H1 (cell line): Measurements from ENCODE around the gene HTATSF1. TPM values are rescaled to one million over a fixed set of nuclear protein-coding genes. Genes with fewer than 3 reads are reported as not detected.

Experiments
- CTCF ChIA-PET: fragments of 300-600 bp; sonication (Branson Sonifier 250); formaldehyde crosslinking; loops from one replicate; lab custom pipeline; 2021; ENCODE audit not compliant: partially characterized antibody; lab: Charles Lee
- POLR2A ChIA-PET: fragments of 300-600 bp; sonication (Branson Sonifier 250); formaldehyde crosslinking; loops from one replicate; lab custom pipeline; 2021; ENCODE audit warnings: inconsistent platforms; ENCODE audit not compliant: partially characterized antibody; lab: Charles Lee
- DNase-seq, 2 experiments: peaks; one replicate each; pipeline versions ENCODE4 v3.0.0 to v3.0.0-alpha.2; 2010 to 2022; ENCODE audit warnings: low spot score in 2 of 2, low read depth in 1 of 2, mixed read lengths in 1 of 2
- FAIRE-seq: peaks from 2 replicates; lab custom pipeline; 2011; peaks lifted over from hg19 to GRCh38; lab: Jason Lieb, UNC
- H2AFZ ChIP-seq: 2 replicates; pipeline ENCODE4 v1.8.1; 2012; ENCODE audit warnings: low read length, inconsistent platforms
- H2AK5ac ChIP-seq: 2 replicates; pipeline ENCODE4 v1.6.1; 2013; ENCODE audit warnings: low read depth, low read length
- H2BK120ac ChIP-seq: replicated peaks from 2 replicates; pipeline ENCODE3; 2013; ENCODE audit warnings: low read depth, low read length, inconsistent platforms
- H2BK12ac ChIP-seq: 2 replicates; pipeline ENCODE4 v1.6.1; 2013; ENCODE audit warnings: low read depth, low read length
- H2BK15ac ChIP-seq: 2 replicates; pipeline ENCODE4 v1.6.1; 2013; ENCODE audit warnings: low read length
- H2BK20ac ChIP-seq: 2 replicates; pipeline ENCODE4 v1.6.1; 2013; ENCODE audit warnings: low read length
- H2BK5ac ChIP-seq: 2 replicates; pipeline ENCODE4 v1.6.1; 2013; ENCODE audit warnings: low read depth, low read length
- H3K14ac ChIP-seq: 2 replicates; pipeline ENCODE4 v1.6.1; 2013; ENCODE audit warnings: inconsistent platforms; ENCODE audit not compliant: insufficient read length
- H3K18ac ChIP-seq: 2 replicates; pipeline ENCODE4 v1.6.1; 2013; ENCODE audit warnings: low read length; ENCODE audit errors: extremely low read depth
- H3K23ac ChIP-seq: 2 replicates; pipeline ENCODE4 v1.6.1; 2013; ENCODE audit warnings: inconsistent platforms; ENCODE audit not compliant: insufficient read length
- H3K23me2 ChIP-seq: 2 replicates; pipeline ENCODE4 v1.6.1; 2013; ENCODE audit warnings: low read depth, low read length
- H3K27ac ChIP-seq: 2 replicates; pipeline ENCODE4 v1.6.1; 2011; ENCODE audit warnings: low read depth, low read length, inconsistent platforms
- H3K27me3 ChIP-seq, 4 experiments: replicated peaks in 1 of 4; 1 replicate in 1 of 4; 2 replicates in 3 of 4; pipeline versions ENCODE4 v1.6.1 to v1.8.1; 2011 to 2013; ENCODE audit warnings: low read length in 3 of 4, mild to moderate bottlenecking in 3 of 4, inconsistent platforms in 2 of 4, mixed read lengths in 2 of 4, moderate library complexity in 1 of 4; ENCODE audit not compliant: control insufficient read depth in 3 of 4, insufficient read depth in 3 of 4; ENCODE audit errors: extremely low read depth in 1 of 4
- H3K36me3 ChIP-seq, 4 experiments: 2 replicates each; pipeline versions ENCODE4 v1.6.1 to v1.8.1; 2011 to 2013; ENCODE audit warnings: mild to moderate bottlenecking in 4 of 4, low read length in 3 of 4, moderate library complexity in 2 of 4, control low read depth in 1 of 4, inconsistent platforms in 1 of 4; ENCODE audit not compliant: insufficient read depth in 4 of 4, control insufficient read depth in 2 of 4
- H3K4ac ChIP-seq: replicated peaks from 2 replicates; pipeline ENCODE3; 2013; ENCODE audit warnings: low read length, low read depth, mixed read lengths, inconsistent platforms; ENCODE audit not compliant: insufficient read length
- H3K4me1 ChIP-seq, 4 experiments: replicated peaks in 1 of 4; 1 replicate in 1 of 4; 2 replicates in 3 of 4; pipeline versions ENCODE4 v1.6.1 to v1.8.1; 2011 to 2013; ENCODE audit warnings: low read length in 3 of 4, inconsistent platforms in 2 of 4, mixed read lengths in 1 of 4; ENCODE audit not compliant: insufficient read depth in 4 of 4, control insufficient read depth in 3 of 4
- H3K4me2 ChIP-seq, 2 experiments: 2 replicates each; pipeline versions ENCODE4 v1.6.1 to v1.8.1; 2011 to 2013; ENCODE audit warnings: low read depth in 2 of 2, low read length in 2 of 2, control low read depth in 1 of 2, inconsistent platforms in 1 of 2, mild to moderate bottlenecking in 1 of 2; ENCODE audit not compliant: insufficient read depth in 1 of 2
- H3K4me3 ChIP-seq, 4 experiments: fragments of 200-600, 300-600 bp in 1 of 4; sonication (generic), shearing (Covaris generic), sonication (Bioruptor Twin) in 1 of 4; 2 replicates each; pipeline versions ENCODE4 v1.5.1 to v1.8.1; 2011 to 2016; ENCODE audit warnings: low read length in 4 of 4, low read depth in 3 of 4, control low read depth in 2 of 4, inconsistent platforms in 2 of 4, mild to moderate bottlenecking in 2 of 4, mixed read lengths in 1 of 4, moderate library complexity in 1 of 4; ENCODE audit not compliant: insufficient read depth in 2 of 4; ENCODE audit errors: extremely low read depth in 1 of 4
- H3K56ac ChIP-seq: replicated peaks from 2 replicates; pipeline ENCODE3; 2013; ENCODE audit warnings: low read depth, mild to moderate bottlenecking, mixed read lengths, low read length, inconsistent platforms; ENCODE audit not compliant: insufficient read length
- H3K79me1 ChIP-seq: 2 replicates; pipeline ENCODE4 v1.6.1; 2013; ENCODE audit warnings: low read depth, low read length, control low read depth
- H3K79me2 ChIP-seq, 2 experiments: 2 replicates each; pipeline versions ENCODE4 v1.6.1 to v1.8.1; 2012 to 2013; ENCODE audit warnings: low read length in 2 of 2, mild to moderate bottlenecking in 2 of 2, inconsistent platforms in 1 of 2; ENCODE audit not compliant: insufficient read depth in 2 of 2, control insufficient read depth in 1 of 2
- H3K9ac ChIP-seq, 4 experiments: replicated peaks in 1 of 4; 1 replicate in 1 of 4; 2 replicates in 3 of 4; pipeline versions ENCODE4 v1.6.1 to v1.8.1; 2011 to 2013; ENCODE audit warnings: low read depth in 3 of 4, low read length in 3 of 4, control low read depth in 2 of 4, mild to moderate bottlenecking in 2 of 4, moderate library complexity in 2 of 4, inconsistent platforms in 1 of 4; ENCODE audit errors: extremely low read depth in 1 of 4
- H3K9me3 ChIP-seq, 2 experiments: 2 replicates each; pipeline versions ENCODE4 v1.6.1 to v1.8.1; 2012 to 2013; ENCODE audit warnings: mild to moderate bottlenecking in 2 of 2, moderate library complexity in 2 of 2, control low read depth in 1 of 2, inconsistent platforms in 1 of 2, low read depth in 1 of 2, low read length in 1 of 2, mixed read lengths in 1 of 2; ENCODE audit not compliant: insufficient read depth in 2 of 2
- H4K20me1 ChIP-seq, 2 experiments: replicated peaks in 1 of 2; 2 replicates each; pipeline versions ENCODE3 to v1.8.1; 2011 to 2013; ENCODE audit warnings: inconsistent platforms in 2 of 2, low read length in 2 of 2, mild to moderate bottlenecking in 1 of 2; ENCODE audit not compliant: insufficient read depth in 2 of 2, control insufficient read depth in 1 of 2
- H4K5ac ChIP-seq: 2 replicates; pipeline ENCODE4 v1.6.1; 2013; ENCODE audit warnings: low read length, low read depth, mixed read lengths, inconsistent platforms; ENCODE audit not compliant: insufficient read length
- H4K8ac ChIP-seq: 2 replicates; pipeline ENCODE4 v1.8.0; 2013; ENCODE audit warnings: mild to moderate bottlenecking, moderate library complexity, low read length, inconsistent platforms; ENCODE audit not compliant: insufficient read depth; ENCODE audit errors: extremely low read depth
- H4K91ac ChIP-seq: replicated peaks from 2 replicates; pipeline ENCODE3; 2013; ENCODE audit warnings: low read length, mixed read lengths, inconsistent platforms; ENCODE audit not compliant: insufficient read length
- ATF3 ChIP-seq: IDR thresholded peaks from 2 replicates; pipeline ENCODE4 v1.6.1; 2011; ENCODE audit warnings: low read depth, mild to moderate bottlenecking, low read length; ENCODE audit not compliant: insufficient read depth
- CBX5 ChIP-seq: fragments of 300-800, 300-1000 bp; sonication (generic); IDR thresholded peaks from 2 replicates; pipeline ENCODE4 v1.7.1; 2016; ENCODE audit warnings: antibody characterized with exemption, low read length, low read depth
- CHD1 ChIP-seq: IDR thresholded peaks from 2 replicates; pipeline ENCODE4 v1.6.1; 2012; ENCODE audit warnings: low read depth, low read length, improper control_type of control experiment
- CHD2 ChIP-seq: IDR thresholded peaks from 2 replicates; pipeline ENCODE4 v1.6.1; 2012; ENCODE audit warnings: low read length, improper control_type of control experiment
- FOSL1 ChIP-seq: IDR thresholded peaks from 2 replicates; pipeline ENCODE4 v1.6.1; 2011; ENCODE audit warnings: mild to moderate bottlenecking, low read depth, low read length, moderate library complexity; ENCODE audit not compliant: insufficient read depth
- GABPA ChIP-seq: IDR thresholded peaks from 2 replicates; pipeline ENCODE4 v1.6.1; 2011; ENCODE audit warnings: mild to moderate bottlenecking, low read length, moderate library complexity, borderline replicate concordance; ENCODE audit not compliant: insufficient read depth
- PHF8 ChIP-seq: fragments of 200-600 bp; sonication (generic); conservative IDR thresholded peaks from 2 replicates; pipeline ENCODE4 v1.7.1; 2012; ENCODE audit warnings: low read depth, mild to moderate bottlenecking, inconsistent platforms, low read length, moderate library complexity
- POLR2A ChIP-seq, 2 experiments: IDR thresholded peaks; 1 replicate in 1 of 2; 2 replicates in 1 of 2; pipeline ENCODE4 v1.6.1; 2011; ENCODE audit warnings: low read depth in 2 of 2, low read length in 2 of 2, mild to moderate bottlenecking in 2 of 2; ENCODE audit errors: control extremely low read depth in 1 of 2
- POLR2AphosphoS5 ChIP-seq: IDR thresholded peaks from 2 replicates; pipeline ENCODE4 v1.6.1; 2011; ENCODE audit warnings: low read depth, low read length
- RBBP5 ChIP-seq: IDR thresholded peaks from 2 replicates; pipeline ENCODE4 v1.7.1; 2012; ENCODE audit warnings: low read depth, mild to moderate bottlenecking, inconsistent platforms, low read length, moderate library complexity, borderline replicate concordance
- SP2 ChIP-seq: IDR thresholded peaks from 2 replicates; pipeline ENCODE4 v1.6.1; 2012; ENCODE audit warnings: mild to moderate bottlenecking, low read length, inconsistent platforms
- YY1 ChIP-seq: IDR thresholded peaks from 2 replicates; pipeline ENCODE4 v1.6.1; 2011; ENCODE audit warnings: low read depth, mild to moderate bottlenecking, low read length
- ZNF274 ChIP-seq: IDR thresholded peaks from 2 replicates; pipeline ENCODE4 v1.7.0; 2012; ENCODE audit warnings: low read length, borderline replicate concordance; ENCODE audit errors: extremely low read depth
- WGBS, 2 experiments: shearing (Covaris generic) in 1 of 2; methylation state at CpG; one replicate each; pipeline versions ENCODE4 v1.1.6 to v1.1.7; 2013 to 2015; ENCODE audit warnings: low lambda C conversion rate in 2 of 2, mixed read lengths in 2 of 2, inconsistent platforms in 1 of 2, low coverage in 1 of 2, missing lambda C conversion rate in 1 of 2; ENCODE audit not compliant: insufficient replicate concordance in 2 of 2, insufficient coverage in 1 of 2, insufficient read length in 1 of 2; ENCODE audit errors: extremely low coverage in 1 of 2, missing lambda C conversion rate in 1 of 2; 5-methylcytosine and 5-hydroxymethylcytosine counted together
- polyA plus RNA-seq, 7 experiments: library from polyadenylated mRNA; depleted of rRNA in 3 of 7; stranded (reverse) in 5 of 7; unstranded in 2 of 7; fragments of >200 nt in 5 of 7; fragments of 200-250 nt in 2 of 7; gene quantifications; 1 replicate in 5 of 7; 2 replicates in 1 of 7; 4 replicates in 1 of 7; pipeline versions ENCODE4 v1.2.1 to v1.2.3, GENCODE V29; 2011 to 2013; ENCODE audit warnings: missing spikeins in 2 of 7, mixed read lengths in 2 of 7
- total RNA-seq: library from RNA; stranded (reverse); fragmentation: NEBNext Ultra II Directional; extraction: Animal tissue kit (Norgen Biotek cat#: 25700); gene quantifications from 2 replicates; pipeline ENCODE4 v1.2.1, GENCODE V29; 2021

Gene HTATSF1
- total and polyA plus RNA-seq, 2 of the 8 experiments (the other 6 are each of a cell fraction or from before 2014, with no cell fraction given): 1.2 to 49.3 TPM

- POLR2A ChIA-PET: no interaction called here
- DNase-seq: no peak
- Histone ChIP-seq H4K8ac (no peak overlapping the region), H3K27ac (no peak overlapping the region), H3K9ac (no peak overlapping the region), H4K91ac (no peak overlapping the region), H3K79me2 (no peaks in the 10 kb centered on the region), H3K23me2 (no peaks in the 10 kb centered on the region), H4K20me1 (no peaks in the 10 kb centered on the region), H3K14ac (no peak overlapping the region), H2BK5ac (no peak overlapping the region), H3K9me3 (no peaks in the 10 kb centered on the region), H2BK20ac (no peak overlapping the region), H3K79me1 (no peaks in the 10 kb centered on the region), H2BK15ac (no peak overlapping the region), H3K18ac (no peak overlapping the region), H3K56ac (no peak overlapping the region), H2BK12ac (no peak overlapping the region), H3K4me1 (no peaks in the 10 kb centered on the region), H3K23ac (no peak overlapping the region), H3K4me3 (no peak overlapping the region), H3K4ac (no peak overlapping the region), H3K36me3 (no peaks in the 10 kb centered on the region), H2BK120ac (no peak overlapping the region), H3K4me2 (no peak overlapping the region), H2AK5ac (no peak overlapping the region), H2AFZ (no peak overlapping the region), H4K5ac (no peak overlapping the region), H3K27me3 (no peaks in the 10 kb centered on the region)
- 86% methylated on average over 1 of the region's 5 CpGs; no CpG with 5 or more reads in 1 of the 2 experiments for WGBS, 2 experiments
- no peak for FAIRE-seq
- CTCF ChIA-PET: no interaction called here
- no peak for TF ChIP-seq ZNF274
- TF ChIP-seq POLR2AphosphoS5: no peak
- no peak for TF ChIP-seq CBX5
- TF ChIP-seq POLR2A (IDR thresholded peaks at IDR 0.05; ENCODE audit: control extremely low read depth in 1 of 2, low read depth in 2 of 2, low read length in 2 of 2): no peak
- TF ChIP-seq RBBP5: no peak
- no peak for TF ChIP-seq CHD1
- TF ChIP-seq PHF8: no peak
- no peak for TF ChIP-seq GABPA
- TF ChIP-seq SP2: no peak
- no peak for TF ChIP-seq ATF3
- TF ChIP-seq FOSL1: no peak
- TF ChIP-seq YY1: no peak
- no peak for TF ChIP-seq CHD2
These were observed 44.8 kb upstream of the HTATSF1 start for GRCh38 chrX:136452614-136453013.
